MM.1S (cell line): ENCODE results near the gene PSMA8.

Source experiments
- EZH2 ChIP-seq: fragments of 300-600 bp; sonication (generic); optimal IDR thresholded peaks from 2 replicates; pipeline ENCODE3; 2017; ENCODE audit warnings: low read depth, mild to moderate bottlenecking, antibody characterized with exemption, low read length, mixed read lengths
- TF ChIP-seq, protein P1 (sequence below): fragments of 300-600 bp; sonication (generic); IDR thresholded peaks from 2 replicates; pipeline ENCODE4 v1.5.1; 2016; ENCODE audit warnings: antibody characterized with exemption, low read length, mixed read lengths

DNA sequence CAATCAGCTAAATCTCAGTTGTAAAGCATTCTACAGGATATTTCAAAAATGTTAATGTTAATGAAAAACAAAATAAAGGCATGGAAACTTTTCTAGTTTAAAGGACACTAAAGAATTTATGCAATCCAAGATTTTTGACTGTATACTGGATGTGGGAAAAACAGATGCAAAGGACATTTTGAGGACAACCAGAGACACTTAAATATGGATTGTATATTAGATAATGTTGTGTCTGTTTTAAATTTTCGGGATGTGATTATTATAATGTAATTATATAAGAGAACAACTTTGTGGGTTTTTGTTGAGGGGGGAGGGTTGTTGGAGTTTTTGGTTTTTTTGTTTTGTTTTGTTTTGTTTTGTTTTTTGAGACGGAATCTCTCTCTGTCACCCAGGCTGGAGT lies 30.9 kb downstream of the PSMA8 start:
- TF ChIP-seq, protein P1, sequence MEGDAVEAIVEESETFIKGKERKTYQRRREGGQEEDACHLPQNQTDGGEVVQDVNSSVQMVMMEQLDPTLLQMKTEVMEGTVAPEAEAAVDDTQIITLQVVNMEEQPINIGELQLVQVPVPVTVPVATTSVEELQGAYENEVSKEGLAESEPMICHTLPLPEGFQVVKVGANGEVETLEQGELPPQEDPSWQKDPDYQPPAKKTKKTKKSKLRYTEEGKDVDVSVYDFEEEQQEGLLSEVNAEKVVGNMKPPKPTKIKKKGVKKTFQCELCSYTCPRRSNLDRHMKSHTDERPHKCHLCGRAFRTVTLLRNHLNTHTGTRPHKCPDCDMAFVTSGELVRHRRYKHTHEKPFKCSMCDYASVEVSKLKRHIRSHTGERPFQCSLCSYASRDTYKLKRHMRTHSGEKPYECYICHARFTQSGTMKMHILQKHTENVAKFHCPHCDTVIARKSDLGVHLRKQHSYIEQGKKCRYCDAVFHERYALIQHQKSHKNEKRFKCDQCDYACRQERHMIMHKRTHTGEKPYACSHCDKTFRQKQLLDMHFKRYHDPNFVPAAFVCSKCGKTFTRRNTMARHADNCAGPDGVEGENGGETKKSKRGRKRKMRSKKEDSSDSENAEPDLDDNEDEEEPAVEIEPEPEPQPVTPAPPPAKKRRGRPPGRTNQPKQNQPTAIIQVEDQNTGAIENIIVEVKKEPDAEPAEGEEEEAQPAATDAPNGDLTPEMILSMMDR: no peak
- TF ChIP-seq EZH2: no peak
